Glutamatergic neuron (in vitro differentiated cells): ENCODE results near the gene CBX1. TPM values are rescaled to one million over a fixed set of nuclear protein-coding genes. Genes with fewer than 3 reads are reported as not detected.

Experiments
- DNase-seq: peaks from one replicate; pipeline ENCODE4 v3.0.0; 2022
- H3K27ac Mint-ChIP-seq: one replicate; pipeline ENCODE4 v1.8.0; 2020; ENCODE audit warnings: mild to moderate bottlenecking, mixed read lengths, inconsistent platforms; ENCODE audit not compliant: unreplicated experiment
- H3K27me3 Mint-ChIP-seq: one replicate; pipeline ENCODE4 v1.8.0; 2020; ENCODE audit warnings: mild to moderate bottlenecking, moderate library complexity, mixed read lengths, inconsistent platforms; ENCODE audit not compliant: unreplicated experiment
- H3K36me3 Mint-ChIP-seq: one replicate; pipeline ENCODE4 v1.8.0; 2020; ENCODE audit warnings: mild to moderate bottlenecking, mixed read lengths, inconsistent platforms; ENCODE audit not compliant: unreplicated experiment
- H3K4me1 Mint-ChIP-seq: one replicate; pipeline ENCODE4 v1.8.0; 2020; ENCODE audit warnings: mild to moderate bottlenecking, low read depth, mixed read lengths, inconsistent platforms; ENCODE audit not compliant: unreplicated experiment
- H3K4me3 Mint-ChIP-seq: one replicate; pipeline ENCODE4 v1.8.0; 2020; ENCODE audit warnings: mild to moderate bottlenecking, mixed read lengths, inconsistent platforms; ENCODE audit not compliant: unreplicated experiment
- H3K9me3 Mint-ChIP-seq: one replicate; pipeline ENCODE4 v1.8.0; 2020; ENCODE audit warnings: mild to moderate bottlenecking, moderate library complexity, mixed read lengths, inconsistent platforms; ENCODE audit not compliant: unreplicated experiment
- CTCF ChIP-seq: fragments of 200-600 bp; sonication (generic); IDR thresholded peaks from one replicate; pipeline ENCODE4 v1.5.0; 2021; ENCODE audit not compliant: partially characterized antibody, unreplicated experiment
- total RNA-seq: library from RNA; stranded (reverse); fragmentation: NEBNext Ultra II Directional; extraction: Animal tissue kit (Norgen Biotek cat#: 25700); gene quantifications from one replicate; pipeline ENCODE4 v1.2.1, GENCODE V29; 2021; ENCODE audit not compliant: unreplicated experiment

CBX1 gene
- total RNA-seq, 1 donor from 2014 or later: 141 TPM

- Mint-ChIP-seq H3K4me1 (peaks cover 9% of the 10 kb centered on the region), H3K27ac (no peak overlapping the region), H3K4me3 (peak overlapping the region; percentile 42)
Measured at GRCh38 chr17:48102798-48103715, 1.8 kb upstream of the CBX1 start.

GRCh38 chr17:48102043-48102750, 919 bp upstream of the CBX1 start:
- no peak for DNase-seq
- peaks cover 9% of the 10 kb centered on the region for H3K4me1 Mint-ChIP-seq
- peak overlapping the region; percentile 48 for H3K27ac Mint-ChIP-seq
- H3K4me3 Mint-ChIP-seq: peak overlapping the region; percentile 89
- H3K27me3 Mint-ChIP-seq: peaks cover 8% of the 10 kb centered on the region
- H3K36me3 Mint-ChIP-seq: no peaks in the 10 kb centered on the region
- peaks cover 8% of the 10 kb centered on the region for H3K9me3 Mint-ChIP-seq
- TF ChIP-seq CTCF: no peak

More at GRCh38 chr17:48102798-48103715, 1.8 kb upstream of the CBX1 start:
- H3K36me3 Mint-ChIP-seq: no peaks in the 10 kb centered on the region
- DNase-seq: no peak
- peaks cover 8% of the 10 kb centered on the region for H3K27me3 Mint-ChIP-seq
- TF ChIP-seq CTCF: no peak
- H3K9me3 Mint-ChIP-seq: peaks cover 8% of the 10 kb centered on the region

GRCh38 chr17:48100591-48101011, 677 bp downstream of the CBX1 start:
- Mint-ChIP-seq H3K4me1 (peaks cover 9% of the 10 kb centered on the region), H3K27ac (peak overlapping the region; percentile 67), H3K9me3 (peaks cover 8% of the 10 kb centered on the region), H3K27me3 (peaks cover 8% of the 10 kb centered on the region), H3K4me3 (peak overlapping the region; percentile 93), H3K36me3 (no peaks in the 10 kb centered on the region)
- peak; percentile 71 for DNase-seq
- no peak for TF ChIP-seq CTCF

GRCh38 chr17:48100160-48100559, 1.1 kb downstream of the CBX1 start:
- Mint-ChIP-seq H3K4me1 (peaks cover 9% of the 10 kb centered on the region), H3K9me3 (peaks cover 8% of the 10 kb centered on the region), H3K27ac (peak overlapping the region; percentile 67), H3K4me3 (peak overlapping the region; percentile 93), H3K27me3 (peaks cover 8% of the 10 kb centered on the region), H3K36me3 (no peaks in the 10 kb centered on the region)
- no peak for DNase-seq
- TF ChIP-seq CTCF: no peak
